Sciatic nerve (tissue), 2 donors: ENCODE measurements around the gene DYDC1. TPM values are rescaled to one million over a fixed set of nuclear protein-coding genes. Genes with fewer than 3 reads are reported as not detected.
A peak's percentile ranks its signal among the peaks of the same experiment; 100 is the strongest.
"Not testable (repeated sequence)": the region's sequence is repeated elsewhere in the genome, so short reads cannot be mapped to it uniquely, and the experiment has no call there.

Experiments used
- ATAC-seq: fragments of 200-7000 bp; cut with Tn5 transposase; one replicate; pipeline ENCODE4 v1.9.1; 2020; ENCODE audit warnings: mild to moderate bottlenecking, moderate library complexity
- DNase-seq: peaks from one replicate; pipeline ENCODE4 v3.0.0-alpha.2; 2020; ENCODE audit warnings: low spot score
- intact Hi-C: fragments of 100-400 bp; cut with DNase I; formaldehyde crosslinking; loops from one replicate; pipeline ENCODE4 v1.14.2; 2022
- total RNA-seq: library from RNA; stranded (reverse); fragmentation: NEBNext Ultra II Directional; extraction: Animal tissue kit (Norgen Biotek cat#: 25700); gene quantifications from one replicate; pipeline ENCODE4 v1.2.1, GENCODE V29; 2021
- donor health status: DM: no; HTN: no; CAD: no.
- donor health status: DM: no; HTN: no; CAD: no.

The DYDC1 gene
- total RNA-seq, 1 donor from 2014 or later: not detected

DNA sequence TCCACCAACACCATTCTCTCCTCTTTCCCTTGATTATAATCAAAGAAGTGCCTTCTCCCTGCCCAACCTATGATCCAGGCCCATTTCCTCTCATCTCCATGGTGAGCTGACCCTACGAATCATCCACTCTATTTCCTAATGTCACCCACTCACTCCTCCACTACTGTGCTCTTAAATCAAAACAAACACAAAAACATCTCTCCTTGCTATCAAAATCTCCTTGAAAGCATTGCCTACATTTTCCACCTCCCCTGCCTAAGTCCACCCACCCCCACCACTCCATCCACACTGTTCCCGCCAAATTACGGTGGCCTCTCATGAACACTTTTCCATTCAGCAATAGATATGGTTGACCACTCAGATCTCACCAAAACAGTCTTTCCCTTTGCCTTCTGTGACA, 5.3 kb downstream of the DYDC1 start:
- intact Hi-C loops: no loop called here
- no peak for ATAC-seq

DNA sequence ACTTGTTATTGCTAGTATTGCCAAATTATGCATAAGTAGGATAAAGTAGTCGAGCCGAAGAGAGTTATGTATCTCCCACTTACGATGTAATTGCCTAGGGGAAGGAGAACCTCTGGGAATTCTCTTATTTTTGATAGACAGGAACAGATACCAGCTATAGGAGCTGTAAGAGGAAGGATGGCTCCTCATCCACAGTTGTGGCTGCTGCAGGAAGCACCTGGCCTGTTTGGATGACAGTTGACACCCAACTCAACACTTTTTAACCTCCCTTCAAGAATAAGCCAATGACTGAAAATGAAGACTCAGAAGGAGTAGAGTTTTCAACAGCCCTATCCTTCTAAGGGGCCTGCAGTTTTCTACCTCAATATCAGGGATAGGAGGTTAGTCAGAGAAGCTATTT, 6.3 kb downstream of the DYDC1 start:
- intact Hi-C loops: no loop called here
- no peak for DNase-seq
- ATAC-seq: no peak

More for the DNA sequence above, 5.3 kb downstream of the DYDC1 start:
- no peak for DNase-seq

GRCh38 chr10:80344912-80345311, 11.6 kb downstream of the DYDC1 start:
- intact Hi-C loops: no loop called here
- ATAC-seq: no peak
- DNase-seq: no peak

DNA sequence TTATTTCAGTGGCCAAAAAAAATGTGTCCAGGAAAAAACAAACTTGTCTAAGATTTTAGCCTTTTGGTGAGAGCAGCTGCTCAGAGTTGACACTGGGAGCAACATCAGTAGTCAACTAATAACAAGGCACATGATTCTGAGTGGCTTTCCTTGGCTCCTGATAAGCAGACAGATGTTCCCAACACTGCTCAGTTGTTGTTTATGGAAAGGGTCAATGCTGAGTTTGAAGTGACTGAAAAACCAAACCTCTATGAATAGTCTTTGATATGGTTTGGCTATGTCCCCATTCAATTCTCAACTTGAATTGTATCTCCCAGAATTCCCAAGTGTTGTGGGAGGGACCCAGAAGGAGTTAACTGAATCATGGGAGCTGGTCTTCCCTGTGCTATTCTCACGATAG, 12.3 kb downstream of the DYDC1 start:
- DNase-seq (no peak), ATAC-seq (peak; percentile 42)
- intact Hi-C loops: no loop called here

DNA sequence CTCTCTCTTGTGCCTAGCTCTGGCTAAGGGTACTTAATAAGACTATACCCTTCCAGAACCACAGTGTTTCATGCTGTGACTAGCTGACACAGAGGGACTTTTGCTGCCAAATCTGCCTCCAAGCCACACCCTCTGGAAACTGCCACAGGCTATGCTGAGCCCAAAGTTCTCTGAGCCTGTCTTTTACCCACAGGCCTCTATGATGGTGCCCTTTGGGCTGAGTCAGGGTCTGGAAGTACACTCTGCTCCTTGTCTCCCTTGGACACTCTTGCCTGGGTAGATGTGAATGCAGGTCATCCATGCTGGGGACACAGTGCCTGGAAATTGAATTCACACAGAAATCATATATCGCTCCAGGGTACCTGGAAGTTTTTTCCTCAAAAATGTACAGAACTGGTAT, 22.6 kb downstream of the DYDC1 start:
- ATAC-seq (no peak), DNase-seq (no peak)
- intact Hi-C loops: no loop called here

GRCh38 chr10:80324891-80325364, 31.6 kb downstream of the DYDC1 start:
- intact Hi-C loops: no loop called here
- ATAC-seq (no peak), DNase-seq (no peak)

DNA sequence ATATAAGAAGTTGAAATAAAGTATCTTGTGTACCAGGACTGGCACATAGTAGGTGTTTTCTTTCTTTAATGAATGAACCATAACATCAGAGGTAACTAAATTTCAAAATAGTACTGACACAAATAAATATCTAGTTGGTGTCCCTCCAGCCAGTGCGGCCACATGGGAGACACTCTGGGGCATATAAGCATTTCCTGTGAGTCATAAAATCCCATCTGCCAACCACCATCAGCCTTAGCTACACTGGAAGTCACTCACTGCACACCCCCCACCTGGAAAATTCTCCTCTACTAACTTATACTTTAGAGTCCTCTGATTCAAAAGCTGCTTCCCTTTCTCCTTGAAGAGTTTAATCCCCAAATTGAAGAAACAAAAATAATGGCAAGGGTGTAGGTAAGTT, 32.5 kb downstream of the DYDC1 start:
- DNase-seq (no peak), ATAC-seq (no peak)
- intact Hi-C loops: no loop called here

DNA sequence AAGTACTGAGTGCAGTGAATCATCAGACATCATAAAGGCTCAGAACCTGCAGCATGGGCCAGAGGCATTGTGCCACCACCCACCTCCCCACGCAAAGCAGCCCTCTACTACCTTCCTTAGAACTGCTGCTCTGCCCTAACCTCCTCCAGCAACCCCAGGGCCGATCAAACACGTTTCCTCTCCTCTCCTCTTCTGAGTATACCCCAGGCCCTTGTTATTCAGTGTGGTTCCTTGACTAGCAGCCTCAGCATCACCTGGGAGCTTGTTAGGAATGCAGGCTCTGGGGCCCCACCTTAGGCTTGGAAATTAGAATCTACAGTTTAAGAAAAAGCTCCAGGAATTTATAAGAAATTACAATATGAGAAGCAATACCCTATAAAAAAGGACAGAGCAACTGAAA, 33.2 kb downstream of the DYDC1 start:
- no peak for DNase-seq
- ATAC-seq: no peak
- intact Hi-C loops: no loop called here

DNA sequence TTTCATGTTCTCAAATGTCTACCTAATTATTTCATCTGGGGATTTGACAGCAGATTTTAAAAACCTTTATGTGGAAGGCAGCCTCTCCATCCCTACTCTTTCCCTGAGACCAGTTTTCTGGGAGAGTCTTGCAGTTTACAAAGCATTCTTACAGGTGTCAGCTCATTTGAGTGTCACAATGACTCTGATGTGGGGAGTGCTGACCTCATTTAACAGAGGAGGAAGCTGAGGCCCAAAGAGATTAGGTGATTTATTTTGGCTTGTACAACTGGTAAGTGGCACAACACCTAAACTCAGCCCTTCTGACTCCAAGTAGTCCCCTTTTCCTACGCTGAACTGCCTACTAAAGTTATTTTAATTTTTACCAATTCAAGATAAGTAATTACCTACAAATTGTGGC, 33.8 kb downstream of the DYDC1 start:
- ATAC-seq (no peak), DNase-seq (no peak)
- intact Hi-C loops: no loop called here

DNA sequence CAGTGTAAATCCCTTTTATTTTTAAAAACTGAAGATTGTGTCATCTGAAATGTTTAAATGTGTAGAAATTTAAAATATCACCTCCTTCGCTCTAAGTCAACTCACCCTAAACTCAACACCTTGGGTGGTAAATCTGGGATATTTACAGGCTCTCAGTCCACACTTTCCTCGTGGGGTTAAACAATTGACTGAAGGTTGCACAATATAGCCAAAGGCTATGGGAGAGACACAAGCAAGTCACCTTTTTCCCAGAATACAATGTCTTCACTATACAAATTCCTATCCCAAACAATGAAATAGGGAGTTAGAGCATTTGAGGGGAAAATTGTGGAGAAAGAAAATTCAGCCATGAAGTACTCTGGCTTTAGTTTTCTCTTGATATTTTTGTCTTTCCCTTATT, 34.4 kb downstream of the DYDC1 start:
- no peak for DNase-seq
- no peak for ATAC-seq
- intact Hi-C loops: no loop called here

DNA sequence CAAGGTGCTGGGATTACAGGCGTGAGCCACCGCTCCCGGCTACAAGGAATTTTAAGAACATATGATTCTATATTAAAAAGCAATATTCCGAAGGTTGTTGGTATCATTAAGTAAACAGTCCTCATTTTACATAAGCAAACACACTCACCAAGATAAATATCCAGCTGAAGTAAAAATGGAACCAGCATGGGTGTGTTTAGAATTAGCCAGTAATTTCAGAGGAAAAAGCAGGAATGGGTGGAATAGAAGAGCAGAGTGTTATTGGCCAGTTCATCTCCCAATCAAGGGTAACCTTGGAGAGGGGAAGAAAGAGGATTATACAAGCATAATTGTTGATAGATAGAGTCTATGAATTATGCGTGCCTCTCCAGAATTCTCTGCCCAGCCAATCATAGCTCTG, 35.4 kb downstream of the DYDC1 start:
- DNase-seq (no peak), ATAC-seq (no peak)
- intact Hi-C loops: no loop called here

DNA sequence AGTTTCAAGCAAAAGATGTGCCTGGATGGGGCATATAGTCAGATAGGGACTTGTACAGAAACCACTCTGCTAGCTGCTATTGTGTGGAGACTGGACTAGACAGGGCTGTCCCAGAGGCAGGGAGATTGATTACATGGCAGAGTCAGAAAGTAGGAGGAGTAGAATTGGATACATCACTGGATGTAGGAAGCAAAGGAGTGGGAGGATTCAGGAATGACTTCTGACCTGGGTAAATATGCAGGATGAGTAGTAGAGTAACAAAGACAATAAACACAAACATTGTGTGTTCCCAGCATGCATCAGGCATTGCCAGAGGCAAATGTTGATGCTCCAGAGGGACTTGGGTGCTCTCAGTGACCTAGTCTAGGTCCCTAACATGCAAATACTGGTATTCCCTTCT, 36.2 kb downstream of the DYDC1 start:
- ATAC-seq (no peak), DNase-seq (no peak)
- intact Hi-C loops: no loop called here

DNA sequence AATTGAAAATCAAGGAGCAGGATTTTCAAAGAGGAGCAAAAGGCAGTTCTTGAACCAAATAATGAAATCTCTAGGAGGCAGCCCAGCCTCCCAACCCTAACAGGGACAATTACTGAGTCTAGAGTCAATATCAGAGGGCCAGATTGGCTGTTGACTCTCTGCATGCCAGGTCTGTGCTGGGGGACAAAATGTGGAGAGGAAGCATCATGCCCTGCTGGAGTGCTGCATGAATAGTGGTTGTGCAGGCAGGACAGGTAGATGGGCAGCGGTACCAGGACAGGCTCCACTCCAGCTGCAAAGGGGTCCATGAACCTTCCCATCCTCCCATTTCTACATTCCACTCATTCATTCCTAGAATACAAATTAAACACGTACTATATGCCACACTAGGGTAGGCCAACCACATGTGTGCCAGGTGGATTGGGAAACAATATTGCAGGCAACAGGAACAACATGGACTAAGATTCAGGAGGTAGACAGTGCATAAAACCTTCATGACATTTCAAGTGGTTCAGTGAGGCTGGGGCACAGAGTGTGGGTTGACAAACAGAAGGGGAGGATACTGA, 36.7 kb downstream of the DYDC1 start:
- intact Hi-C loops: no loop called here
- DNase-seq: no peak
- no peak for ATAC-seq

GRCh38 chr10:80319318-80319717, 37.2 kb downstream of the DYDC1 start:
- intact Hi-C loops: no loop called here
- no peak for DNase-seq
- ATAC-seq: no peak

DNA sequence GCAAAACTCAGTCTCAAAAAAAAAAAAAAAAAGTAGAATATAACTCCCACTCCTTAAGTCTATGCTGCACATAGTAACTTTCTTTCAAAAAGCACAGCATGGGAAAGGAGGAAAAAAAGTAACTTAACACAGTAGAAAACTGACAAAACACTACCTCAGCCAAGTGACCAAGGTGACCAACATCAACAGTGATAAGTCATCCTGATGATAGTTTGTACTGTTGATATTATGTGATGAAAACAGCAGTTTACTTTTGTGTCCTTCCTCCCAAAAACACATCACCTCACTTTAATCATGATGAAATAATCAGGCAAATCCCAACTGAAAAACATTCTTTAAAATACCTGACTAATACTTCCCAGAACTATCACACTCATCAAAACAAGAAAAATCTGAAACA, 37.8 kb downstream of the DYDC1 start:
- DNase-seq (no peak), ATAC-seq (no peak)
- intact Hi-C loops: no loop called here

- DNase-seq: no peak
- ATAC-seq: no peak
- intact Hi-C loops: no loop called here
Observed at GRCh38 chr10:80315391-80315790, 41.2 kb downstream of the DYDC1 start.

GRCh38 chr10:80313523-80313922, 43.0 kb downstream of the DYDC1 start:
- no peak for ATAC-seq
- DNase-seq: no peak
- intact Hi-C loops: no loop called here

DNA sequence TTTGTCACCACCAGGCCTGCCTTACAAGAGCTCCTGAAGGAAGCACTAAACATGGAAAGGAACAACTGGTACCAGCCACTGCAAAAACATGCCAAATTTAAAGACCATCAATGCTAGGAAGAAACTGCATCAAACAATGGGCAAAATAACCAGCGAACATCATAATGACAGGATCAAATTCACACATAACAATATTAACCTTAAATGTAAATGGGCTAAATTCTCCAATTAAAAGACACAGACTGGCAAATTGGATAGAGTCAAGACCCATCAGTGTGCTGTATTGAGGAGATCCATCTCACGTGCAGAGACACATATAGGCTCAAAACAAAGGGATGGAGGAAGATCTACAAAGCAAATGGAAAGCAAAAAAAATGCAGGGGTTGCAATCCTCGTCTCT, 50.6 kb downstream of the DYDC1 start:
- intact Hi-C loops, ATAC-seq, DNase-seq: not testable (repeated sequence)

- DNase-seq (no peak), ATAC-seq (no peak)
- intact Hi-C loops: no loop called here
Observed at GRCh38 chr10:80296942-80297341, 59.6 kb downstream of the DYDC1 start.

- DNase-seq (no peak), ATAC-seq (no peak)
- intact Hi-C loops: no loop called here
Observed at GRCh38 chr10:80292607-80293239, 63.8 kb downstream of the DYDC1 start.
